ENCODE data around the gene CEBPE. TPM values are rescaled to one million over a fixed set of nuclear protein-coding genes. Genes with fewer than 3 reads are reported as not detected.
"Not testable (repeated sequence)": the region's sequence is repeated elsewhere in the genome, so short reads cannot be mapped to it uniquely, and the experiment has no call there.

The CEBPE gene
- polyA plus RNA-seq, 1 experiment = not detected

- ChIA-PET POLR2A (interaction anchor here (0.7 to 1.9 kb wide), 4 partner anchors 18 to 267 kb away, joined by 3 to 7 read pairs (median 3); partner anchors contain the start of genes ACIN1 and C14orf119), CTCF (interaction anchor here (0.8 to 6.6 kb wide), 8 partner anchors 36 to 128 kb away, joined by 3 to 152 read pairs (median 10); partner anchors contain the start of gene CDH24)
- no peak for TF ChIP-seq CTCF (IDR thresholded peaks at IDR 0.05; ENCODE audit: low read depth, low read length)
- Histone ChIP-seq H3K27ac (ENCODE audit: low read depth, low read length) (no peak overlapping the region), H3K4me3 (ENCODE audit: low read depth, low read length) (no peak overlapping the region), H3K27me3 (ENCODE audit: control insufficient read depth, insufficient read depth, low read length) (no peaks in the 10 kb centered on the region), H3K9me3 (ENCODE audit: control insufficient read depth, insufficient read depth, low read length) (peaks cover 3% of the 10 kb centered on the region; the same call in 1 of the 2 replicates)
- DNase-seq (ENCODE audit: low read depth, low spot score) = no peak
Observed at GRCh38 chr14:23113431-23114119, 5.5 kb downstream of the CEBPE start.

GRCh38 chr14:23112359-23113178 is 6.5 kb downstream of the CEBPE start:
- H3K4me3 ChIP-seq (ENCODE audit: low read depth, low read length) = no peak overlapping the region
- H3K27ac ChIP-seq (ENCODE audit: low read depth, low read length) = no peak overlapping the region
- DNase-seq (ENCODE audit: low read depth, low spot score) = no peak
- CTCF ChIA-PET = interaction anchor here (1.0 to 6.6 kb wide), 9 partner anchors 8 to 240 kb away, joined by 3 to 152 read pairs (median 15); partner anchors contain the start of gene CDH24
- POLR2A ChIA-PET = interaction anchor here (0.7 to 1.9 kb wide), 3 partner anchors 17 to 268 kb away, joined by 3 to 7 read pairs (median 3); partner anchors contain the start of genes ACIN1 and C14orf119
- no peaks in the 10 kb centered on the region for H3K27me3 ChIP-seq (ENCODE audit: control insufficient read depth, insufficient read depth, low read length)
- H3K9me3 ChIP-seq (ENCODE audit: control insufficient read depth, insufficient read depth, low read length) = peaks cover 8% of the 10 kb centered on the region; the same call in 1 of the 2 replicates
- TF ChIP-seq CTCF (IDR thresholded peaks at IDR 0.05; ENCODE audit: low read depth, low read length) = no peak

- ChIA-PET POLR2A (no interaction called here), CTCF (interaction anchor here (0.9 to 6.6 kb wide), 13 partner anchors 10 to 554 kb away, joined by 3 to 152 read pairs (median 17); partner anchors contain the start of genes ACIN1, C14orf119 and CDH24)
- TF ChIP-seq CTCF (IDR thresholded peaks at IDR 0.05; ENCODE audit: low read depth, low read length) = no peak
- H3K4me3 ChIP-seq (ENCODE audit: low read depth, low read length) = no peak overlapping the region
- peaks cover 4% of the 10 kb centered on the region; the same call in 1 of the 2 replicates for H3K9me3 ChIP-seq (ENCODE audit: control insufficient read depth, insufficient read depth, low read length)
- no peaks in the 10 kb centered on the region for H3K27me3 ChIP-seq (ENCODE audit: control insufficient read depth, insufficient read depth, low read length)
- no peak for DNase-seq (ENCODE audit: low read depth, low spot score)
- H3K27ac ChIP-seq (ENCODE audit: low read depth, low read length) = no peak overlapping the region
Observed at GRCh38 chr14:23110579-23111365, 8.3 kb downstream of the CEBPE start.

- H3K27ac ChIP-seq (ENCODE audit: low read depth, low read length) = no peak overlapping the region
- TF ChIP-seq CTCF (IDR thresholded peaks at IDR 0.05; ENCODE audit: low read depth, low read length) = no peak
- ChIA-PET POLR2A (interaction anchor here (1.6 to 1.7 kb wide), 2 partner anchors 15 to 41 kb away, joined by 3 to 8 read pairs; partner anchors contain the start of genes ACIN1 and C14orf119), CTCF (interaction anchor here (0.7 to 6.6 kb wide), 23 partner anchors 11 to 127 kb away, joined by 3 to 152 read pairs (median 7); partner anchors contain the start of genes ACIN1, AJUBA, C14orf119 and CDH24)
- H3K4me3 ChIP-seq (ENCODE audit: low read depth, low read length) = no peak overlapping the region
- DNase-seq (ENCODE audit: low read depth, low spot score) = no peak
- peaks cover 4% of the 10 kb centered on the region; the same call in 1 of the 2 replicates for H3K9me3 ChIP-seq (ENCODE audit: control insufficient read depth, insufficient read depth, low read length)
- no peaks in the 10 kb centered on the region for H3K27me3 ChIP-seq (ENCODE audit: control insufficient read depth, insufficient read depth, low read length)
Observed at GRCh38 chr14:23109769-23110168, 9.3 kb downstream of the CEBPE start.

GRCh38 chr14:23108169-23108568 is 10.9 kb downstream of the CEBPE start:
- not testable (repeated sequence) for H3K27me3 ChIP-seq (ENCODE audit: control insufficient read depth, insufficient read depth, low read length); H3K27ac ChIP-seq (ENCODE audit: low read depth, low read length); H3K9me3 ChIP-seq (ENCODE audit: control insufficient read depth, insufficient read depth, low read length); DNase-seq (ENCODE audit: low read depth, low spot score); H3K4me3 ChIP-seq (ENCODE audit: low read depth, low read length)
- ChIA-PET POLR2A (interaction anchor here (1.6 kb wide), 1 partner anchor 39 kb away, joined by 3 read pairs; no protein-coding TSS in a partner anchor), CTCF (interaction anchor here (0.7 to 6.6 kb wide), 17 partner anchors 8 to 551 kb away, joined by 3 to 152 read pairs (median 9); partner anchors contain the start of gene CDH24)

GRCh38 chr14:23107620-23108019 is 11.4 kb downstream of the CEBPE start:
- POLR2A ChIA-PET; H3K4me3 ChIP-seq (ENCODE audit: low read depth, low read length); H3K27me3 ChIP-seq (ENCODE audit: control insufficient read depth, insufficient read depth, low read length); DNase-seq (ENCODE audit: low read depth, low spot score); H3K9me3 ChIP-seq (ENCODE audit: control insufficient read depth, insufficient read depth, low read length); CTCF ChIA-PET; H3K27ac ChIP-seq (ENCODE audit: low read depth, low read length): not testable (repeated sequence)

Measured in AG04450 (cell line).